ENCODE data around the gene DEPDC7. TPM values are rescaled to one million over a fixed set of nuclear protein-coding genes. Genes with fewer than 3 reads are reported as not detected.

DEPDC7 gene
- total and polyA plus RNA-seq, 2 of the 13 experiments (the other 11 are each of a cell fraction or from before 2014, with no cell fraction given) = 17.3 to 33.3 TPM

GRCh38 chr11:33068611-33069340 is 53.1 kb downstream of the DEPDC7 start:
- 95% methylated on average over 15 of the region's 17 CpGs for WGBS (ENCODE audit: low lambda C conversion rate)
- intact Hi-C loops (cut with micrococcal nuclease; ENCODE audit: unreplicated experiment) = loop anchor here (5.0 kb wide), 1 partner anchor 91 kb away; no protein-coding TSS in a partner anchor
- Histone ChIP-seq H3K36me3 (replicated peaks in 1 of 2; ENCODE audit: control insufficient read depth in 1 of 2, insufficient read depth in 2 of 2, low read length in 2 of 2) (peaks cover 18 to 43% of the 10 kb centered on the region in 2 experiments), H3K4me2 (ENCODE audit: low read depth, low read length) (no peak overlapping the region), H3K27me3 (ENCODE audit: control insufficient read depth in 1 of 2, insufficient read depth in 2 of 2, low read length in 2 of 2) (no peaks in the 10 kb centered on the region; a peak in 1 of 5 replicates), H3K4me3 (replicated peaks in 1 of 3; ENCODE audit: insufficient read depth in 1 of 3, low read depth in 2 of 3, low read length in 3 of 3) (no peak overlapping the region), H2AFZ (ENCODE audit: low read length) (no peak overlapping the region), H3K4me1 (ENCODE audit: insufficient read depth, low read length) (no peaks in the 10 kb centered on the region), H3K27ac (ENCODE audit: extremely low read length, insufficient read depth, low read length) (no peak overlapping the region), H3K79me2 (ENCODE audit: insufficient read depth, low read length) (no peaks in the 10 kb centered on the region), H4K20me1 (ENCODE audit: insufficient read depth, low read length) (no peaks in the 10 kb centered on the region), H3K9ac (ENCODE audit: insufficient read depth, low read depth, low read length) (no peak overlapping the region), H3K9me3 (ENCODE audit: low read length) (no peaks in the 10 kb centered on the region)
- no TSS peak for BruUV-seq (replicated peaks)
- no peak for TF ChIP-seq PLSCR1 (CRISPR knock-in tag; IDR thresholded peaks at IDR 0.05; ENCODE audit: borderline replicate concordance)
- no peak for TF ChIP-seq PRPF4 (IDR thresholded peaks at IDR 0.05; ENCODE audit: low read depth, low read length, poor library complexity, severe bottlenecking)
- no peak for TF ChIP-seq NR2F1 (CRISPR knock-in tag; IDR thresholded peaks at IDR 0.05)
- TF ChIP-seq ZNF557 (CRISPR knock-in tag; IDR thresholded peaks at IDR 0.05) = no peak
- TF ChIP-seq MXI1 (IDR thresholded peaks at IDR 0.05; ENCODE audit: borderline replicate concordance, low read depth, low read length) = no peak
- TF ChIP-seq ZMYM4 (CRISPR knock-in tag; IDR thresholded peaks at IDR 0.05) = no peak
- no peak for TF ChIP-seq BCL3 (CRISPR knock-in tag; IDR thresholded peaks at IDR 0.05)
- no peak for TF ChIP-seq ELF1 (CRISPR knock-in tag; IDR thresholded peaks at IDR 0.05)
- TF ChIP-seq NCOR1 (IDR thresholded peaks at IDR 0.05; ENCODE audit: borderline replicate concordance, low read length) = no peak
- ATAC-seq (no peak), FAIRE-seq (no peak), DNase-seq (ENCODE audit: low spot score) (no peak)
- ChIA-PET CTCF (ENCODE audit: low intra/inter-chr PET ratio, low total read pairs) (no interaction called here), POLR2A (no interaction called here)
- in situ Hi-C loops (cut with HindIII; ENCODE audit: extremely low pct_ligation_motif_present, low pct_unique_long_range_greater_than_20kb) = no loop called here
